HepG2 (cell line): ENCODE measurements around the gene MYL4. TPM values are rescaled to one million over a fixed set of nuclear protein-coding genes. Genes with fewer than 3 reads are reported as not detected.

Experiments used
- ARID2 ChIP-seq: sonication (generic); formaldehyde crosslinking; IDR thresholded peaks from 2 replicates; pipeline ENCODE4 v1.8.1; 2022; ENCODE audit warnings: mild to moderate bottlenecking, missing genetic modification reagents, borderline replicate concordance
- ATF7-NPFF ChIP-seq: sonication (generic); formaldehyde crosslinking; IDR thresholded peaks from 2 replicates; pipeline ENCODE4 v1.8.1; 2023; ENCODE audit warnings: mild to moderate bottlenecking, low read depth, missing genetic modification reagents, moderate library complexity
- CHD4 ChIP-seq: fragments of 200-600 bp; sonication (generic); IDR thresholded peaks from 2 replicates; pipeline ENCODE4 v1.7.0; 2017; ENCODE audit warnings: mild to moderate bottlenecking, low read length, borderline replicate concordance
- EP300 ChIP-seq, 3 experiments: sonication (generic) in 1 of 3; formaldehyde crosslinking in 1 of 3; IDR thresholded peaks; 2 replicates each; pipeline versions ENCODE4 v1.5.1 to v1.6.1; 2011 to 2020; ENCODE audit warnings: low read depth in 2 of 3, low read length in 2 of 3, borderline replicate concordance in 1 of 3, improper control_type of control experiment in 1 of 3, mild to moderate bottlenecking in 1 of 3, missing genetic modification reagents in 1 of 3, moderate library complexity in 1 of 3
- GPN1 ChIP-seq: sonication (generic); formaldehyde crosslinking; IDR thresholded peaks from 2 replicates; pipeline ENCODE4 v1.5.1; 2020; ENCODE audit warnings: missing genetic modification reagents, borderline replicate concordance
- KAT2B ChIP-seq: fragments of 150-350 bp; IDR thresholded peaks from 2 replicates; pipeline ENCODE4 v1.6.1; 2014; ENCODE audit warnings: low read depth, low read length, borderline replicate concordance
- KAT7 ChIP-seq: IDR thresholded peaks from 2 replicates; pipeline ENCODE4 v1.6.1; 2018; ENCODE audit warnings: borderline replicate concordance, missing compliant biosample characterization
- MZF1 ChIP-seq: sonication (generic); formaldehyde crosslinking; IDR thresholded peaks from 2 replicates; pipeline ENCODE4 v1.8.1; 2023; ENCODE audit warnings: mild to moderate bottlenecking, missing genetic modification reagents, borderline replicate concordance
- NR2C2 ChIP-seq: sonication (generic); formaldehyde crosslinking; IDR thresholded peaks from 2 replicates; pipeline ENCODE4 v1.4.0; 2020; ENCODE audit warnings: missing genetic modification reagents, mild to moderate bottlenecking, moderate library complexity, borderline replicate concordance
- SAFB2 ChIP-seq: sonication (generic); formaldehyde crosslinking; IDR thresholded peaks from 2 replicates; pipeline ENCODE4 v1.5.1; 2020; ENCODE audit warnings: missing genetic modification reagents, low read depth, mild to moderate bottlenecking, borderline replicate concordance
- TARDBP ChIP-seq: sonication (generic); formaldehyde crosslinking; IDR thresholded peaks from 2 replicates; pipeline ENCODE4 v1.8.0; 2022; ENCODE audit warnings: mild to moderate bottlenecking, missing genetic modification reagents
- ZNF180 ChIP-seq: sonication (generic); formaldehyde crosslinking; IDR thresholded peaks from 2 replicates; pipeline ENCODE4 v1.4.0; 2020; ENCODE audit warnings: low read depth, missing genetic modification reagents, borderline replicate concordance
- ZNF225 ChIP-seq: sonication (generic); formaldehyde crosslinking; IDR thresholded peaks from 2 replicates; pipeline ENCODE4 v1.4.0; 2020; ENCODE audit warnings: mild to moderate bottlenecking, missing genetic modification reagents
- ZNF234 ChIP-seq: sonication (generic); formaldehyde crosslinking; conservative IDR thresholded peaks from 2 replicates; pipeline ENCODE4 v1.5.1; 2020; ENCODE audit warnings: mild to moderate bottlenecking, missing genetic modification reagents
- ZNF446 ChIP-seq: sonication (generic); formaldehyde crosslinking; IDR thresholded peaks from 2 replicates; pipeline ENCODE4 v1.5.0; 2020; ENCODE audit warnings: mild to moderate bottlenecking, missing genetic modification reagents
- ZNF546 ChIP-seq: sonication (generic); formaldehyde crosslinking; conservative IDR thresholded peaks from 2 replicates; pipeline ENCODE4 v1.8.1; 2023; ENCODE audit warnings: mild to moderate bottlenecking, missing genetic modification reagents
- ZNF589 ChIP-seq: sonication (generic); formaldehyde crosslinking; conservative IDR thresholded peaks from 2 replicates; pipeline ENCODE4 v1.8.0; 2022; ENCODE audit warnings: mild to moderate bottlenecking, moderate library complexity, missing genetic modification reagents
- ZNF605 ChIP-seq: sonication (generic); formaldehyde crosslinking; IDR thresholded peaks from 2 replicates; pipeline ENCODE4 v1.8.0; 2022; ENCODE audit warnings: mild to moderate bottlenecking, missing genetic modification reagents
- ZSCAN21 ChIP-seq: sonication (generic); formaldehyde crosslinking; IDR thresholded peaks from 2 replicates; pipeline ENCODE4 v1.8.0; 2022; ENCODE audit warnings: mild to moderate bottlenecking, missing genetic modification reagents, moderate library complexity, borderline replicate concordance
- ZSCAN29 ChIP-seq: sonication (generic); formaldehyde crosslinking; conservative IDR thresholded peaks from 2 replicates; pipeline ENCODE4 v1.4.0; 2020; ENCODE audit warnings: mild to moderate bottlenecking, missing genetic modification reagents
- polyA plus RNA-seq, 8 experiments: library from polyadenylated mRNA; depleted of rRNA in 3 of 8; stranded (reverse) in 7 of 8; unstranded in 1 of 8; fragments of >200 nt; fragmentation: Illumina TruSeq in 4 of 8; extraction: Trizol in 4 of 8; gene quantifications; 2 replicates each; pipeline versions ENCODE4 v1.2.1 to v1.2.3, GENCODE V29; 2011 to 2016; ENCODE audit warnings: low read depth in 4 of 8, missing spikeins in 1 of 8, mixed read lengths in 1 of 8; ENCODE audit not compliant: insufficient read depth in 1 of 8
- total RNA-seq, 5 experiments: library from RNA; depleted of rRNA; stranded (reverse); fragments of >200 nt; fragmentation: Illumina TruSeq; extraction: Trizol; gene quantifications; 2 replicates each; pipeline ENCODE4 v1.2.3, GENCODE V29; 2016; ENCODE audit warnings: low read depth in 1 of 5
- TF ChIP-seq, protein P1 (sequence below), 2 experiments: fragments of 450-650 bp in 1 of 2; sonication (generic) in 1 of 2; formaldehyde crosslinking; IDR thresholded peaks; 2 replicates each; pipeline versions ENCODE4 v1.5.0 to v1.8.0; 2020 to 2022; ENCODE audit warnings: mild to moderate bottlenecking in 1 of 2, missing genetic modification reagents in 1 of 2
- TF ChIP-seq, protein P2 (sequence below): sonication (generic); formaldehyde crosslinking; IDR thresholded peaks from 2 replicates; pipeline ENCODE4 v1.9.0; 2021; ENCODE audit warnings: missing genetic modification reagents, borderline replicate concordance
- TF ChIP-seq, protein P3 (sequence below): sonication (generic); formaldehyde crosslinking; IDR thresholded peaks from 2 replicates; pipeline ENCODE4 v1.8.1; 2023; ENCODE audit warnings: mild to moderate bottlenecking, inconsistent platforms, moderate library complexity, missing genetic modification reagents, borderline replicate concordance

MYL4 gene
- total and polyA plus RNA-seq, 2 of the 13 experiments (the other 11 are each of a cell fraction or from before 2014, with no cell fraction given), result not detected

DNA sequence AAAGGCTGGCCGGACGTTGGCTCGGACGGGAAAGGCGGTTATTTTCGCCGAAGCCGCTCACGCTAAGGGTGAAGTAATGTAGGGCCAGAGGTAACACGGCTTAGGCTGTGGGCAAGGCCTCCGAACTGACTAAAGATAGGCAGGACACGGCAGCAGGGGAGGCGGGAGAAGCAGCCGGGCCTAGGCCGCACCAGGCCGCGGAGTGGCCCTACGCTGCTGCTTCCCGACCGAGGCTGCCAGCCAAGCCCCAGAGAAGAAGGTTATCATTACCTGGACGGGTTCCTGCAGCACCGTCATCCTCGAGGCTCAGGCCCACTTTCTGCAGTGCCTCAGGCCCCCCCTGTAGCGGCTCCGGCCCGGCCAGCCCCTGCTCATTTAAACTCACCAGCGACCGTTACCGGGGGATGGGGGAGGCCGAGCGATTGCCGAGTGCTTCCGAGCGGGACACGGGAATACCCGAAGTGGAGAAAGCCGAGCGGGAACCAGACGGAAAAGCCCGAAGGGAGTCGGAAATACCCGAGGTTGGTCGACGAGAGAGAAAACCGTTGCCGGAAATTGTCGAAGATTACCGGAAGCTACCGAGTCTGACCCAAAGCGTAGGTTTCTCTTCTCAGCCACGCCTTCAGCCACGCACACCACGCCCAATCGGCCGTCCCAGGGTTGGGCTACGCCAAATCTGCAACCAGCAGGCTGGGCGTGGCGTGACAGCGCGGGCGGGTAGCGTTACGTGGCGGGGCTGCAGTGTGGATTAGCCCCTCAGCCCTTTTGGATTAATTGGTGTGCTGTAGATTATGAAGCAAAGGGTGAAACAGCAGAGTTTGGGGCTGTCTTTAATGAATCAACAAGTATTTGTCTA lies 20.0 kb upstream of the MYL4 start, which contains the start of gene CDC27 (continued):
- TF ChIP-seq ZNF589 (CRISPR knock-in tag) (peak; percentile 59; the same call in 1 of the 2 replicates), GPN1 (CRISPR knock-in tag) (peak; percentile 81; the same call in 1 of the 2 replicates), ZNF225 (CRISPR knock-in tag) (peak; percentile 99), ARID2 (CRISPR knock-in tag) (peak; percentile 79; the same call in 1 of the 2 replicates), MZF1 (no peak), ZSCAN29 (CRISPR knock-in tag) (0 out of 2 replicates have a peak, but pooled peaks have one; percentile 41), KAT2B (no peak), SAFB2 (peak; percentile 99), NR2C2 (CRISPR knock-in tag) (peak; percentile 41), ZNF605 (peak; percentile 84), EP300 (IDR thresholded peaks at IDR 0.05; ENCODE audit: low read depth in 2 of 2, low read length in 2 of 2) (no peak; a peak in 1 of 4 replicates), EP300 (CRISPR knock-in tag; IDR thresholded peaks at IDR 0.05; ENCODE audit: borderline replicate concordance) (peak; percentile 17; the same call in 1 of the 2 replicates), KAT7 (CRISPR knock-in tag) (peak; percentile 97), ZNF234 (CRISPR knock-in tag) (no peak), ZSCAN21 (CRISPR knock-in tag) (peak; percentile 83; the same call in 1 of the 2 replicates), CHD4 (no peak), TARDBP (CRISPR knock-in tag) (peak; percentile 64), ZNF180 (peak; percentile 90; the same call in 1 of the 2 replicates), ZNF546 (CRISPR knock-in tag) (0 out of 2 replicates have a peak, but pooled peaks have one; percentile 84), ATF7-NPFF (CRISPR knock-in tag) (peak; percentile 91), ZNF446 (peak; percentile 97)
- TF ChIP-seq, protein P1, sequence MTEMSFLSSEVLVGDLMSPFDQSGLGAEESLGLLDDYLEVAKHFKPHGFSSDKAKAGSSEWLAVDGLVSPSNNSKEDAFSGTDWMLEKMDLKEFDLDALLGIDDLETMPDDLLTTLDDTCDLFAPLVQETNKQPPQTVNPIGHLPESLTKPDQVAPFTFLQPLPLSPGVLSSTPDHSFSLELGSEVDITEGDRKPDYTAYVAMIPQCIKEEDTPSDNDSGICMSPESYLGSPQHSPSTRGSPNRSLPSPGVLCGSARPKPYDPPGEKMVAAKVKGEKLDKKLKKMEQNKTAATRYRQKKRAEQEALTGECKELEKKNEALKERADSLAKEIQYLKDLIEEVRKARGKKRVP (CRISPR knock-in tag; IDR thresholded peaks at IDR 0.05), result peak in 1 of 2 experiments; percentile 42; a peak in 2 of 4 replicates
- TF ChIP-seq, protein P2, sequence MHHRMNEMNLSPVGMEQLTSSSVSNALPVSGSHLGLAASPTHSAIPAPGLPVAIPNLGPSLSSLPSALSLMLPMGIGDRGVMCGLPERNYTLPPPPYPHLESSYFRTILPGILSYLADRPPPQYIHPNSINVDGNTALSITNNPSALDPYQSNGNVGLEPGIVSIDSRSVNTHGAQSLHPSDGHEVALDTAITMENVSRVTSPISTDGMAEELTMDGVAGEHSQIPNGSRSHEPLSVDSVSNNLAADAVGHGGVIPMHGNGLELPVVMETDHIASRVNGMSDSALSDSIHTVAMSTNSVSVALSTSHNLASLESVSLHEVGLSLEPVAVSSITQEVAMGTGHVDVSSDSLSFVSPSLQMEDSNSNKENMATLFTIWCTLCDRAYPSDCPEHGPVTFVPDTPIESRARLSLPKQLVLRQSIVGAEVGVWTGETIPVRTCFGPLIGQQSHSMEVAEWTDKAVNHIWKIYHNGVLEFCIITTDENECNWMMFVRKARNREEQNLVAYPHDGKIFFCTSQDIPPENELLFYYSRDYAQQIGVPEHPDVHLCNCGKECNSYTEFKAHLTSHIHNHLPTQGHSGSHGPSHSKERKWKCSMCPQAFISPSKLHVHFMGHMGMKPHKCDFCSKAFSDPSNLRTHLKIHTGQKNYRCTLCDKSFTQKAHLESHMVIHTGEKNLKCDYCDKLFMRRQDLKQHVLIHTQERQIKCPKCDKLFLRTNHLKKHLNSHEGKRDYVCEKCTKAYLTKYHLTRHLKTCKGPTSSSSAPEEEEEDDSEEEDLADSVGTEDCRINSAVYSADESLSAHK (CRISPR knock-in tag), result peak; percentile 88; the same call in 1 of the 2 replicates
- TF ChIP-seq, protein P3, sequence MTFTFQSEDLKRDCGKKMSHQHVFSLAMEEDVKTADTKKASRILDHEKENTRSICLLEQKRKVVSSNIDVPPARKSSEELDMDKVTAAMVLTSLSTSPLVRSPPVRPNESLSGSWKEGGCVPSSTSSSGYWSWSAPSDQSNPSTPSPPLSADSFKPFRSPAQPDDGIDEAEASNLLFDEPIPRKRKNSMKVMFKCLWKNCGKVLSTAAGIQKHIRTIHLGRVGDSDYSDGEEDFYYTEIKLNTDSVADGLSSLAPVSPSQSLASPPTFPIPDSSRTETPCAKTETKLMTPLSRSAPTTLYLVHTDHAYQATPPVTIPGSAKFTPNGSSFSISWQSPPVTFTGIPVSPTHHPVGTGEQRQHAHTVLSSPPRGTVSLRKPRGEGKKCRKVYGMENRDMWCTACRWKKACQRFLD (CRISPR knock-in tag), result 0 out of 2 replicates have a peak, but pooled peaks have one; percentile 28
